ENCODE data around the gene ARSJ. TPM values are rescaled to one million over a fixed set of nuclear protein-coding genes. Genes with fewer than 3 reads are reported as not detected.

The ARSJ gene
- polyA plus RNA-seq, 1 donor (not counting 4 experiments of a cell fraction or from before 2014, with no cell fraction given) = 15.7 TPM

GRCh38 chr4:113901994-113902787, 77.3 kb downstream of the ARSJ start:
- Histone ChIP-seq H3K79me2 (ENCODE audit: control insufficient read depth, insufficient read depth, low read length) (no peaks in the 10 kb centered on the region), H3K4me3 (ENCODE audit: control insufficient read depth in 2 of 3, extremely low read depth in 1 of 3, insufficient read depth in 2 of 3, low read depth in 1 of 3, low read length in 3 of 3) (no peak overlapping the region), H3K4me1 (ENCODE audit: control insufficient read depth, extremely low read depth, insufficient read depth, low read length) (peaks cover 7% of the 10 kb centered on the region), H2AFZ (ENCODE audit: control insufficient read depth, low read length) (no peak overlapping the region), H3K27me3 (ENCODE audit: control insufficient read depth, extremely low read depth, insufficient read depth, low read length) (no peaks in the 10 kb centered on the region), H3K36me3 (ENCODE audit: control insufficient read depth in 2 of 2, extremely low read depth in 1 of 2, insufficient read depth in 2 of 2, low read length in 2 of 2) (peaks cover 5 to 16% of the 10 kb centered on the region in 2 experiments), H3K9ac (ENCODE audit: control insufficient read depth, extremely low read depth, insufficient read depth, low read length) (no peak overlapping the region), H3K27ac (ENCODE audit: control insufficient read depth, insufficient read depth, low read length) (no peak overlapping the region), H3K9me1 (ENCODE audit: control insufficient read depth, extremely low read depth, insufficient read depth, low read length) (no peaks in the 10 kb centered on the region), H4K20me1 (ENCODE audit: control insufficient read depth, extremely low read depth, insufficient read depth, low read length) (no peaks in the 10 kb centered on the region), H3K9me3 (ENCODE audit: control insufficient read depth, low read depth, low read length) (no peaks in the 10 kb centered on the region), H3K4me2 (ENCODE audit: control insufficient read depth, extremely low read depth, insufficient read depth, low read depth, low read length) (no peak overlapping the region)
- DNase-seq (ENCODE audit: low read depth, low spot score) (no peak), FAIRE-seq (peak; percentile 9)
- TF ChIP-seq EZH2 (IDR thresholded peaks at IDR 0.05; ENCODE audit: low read length) = no peak
- TF ChIP-seq, protein P1, sequence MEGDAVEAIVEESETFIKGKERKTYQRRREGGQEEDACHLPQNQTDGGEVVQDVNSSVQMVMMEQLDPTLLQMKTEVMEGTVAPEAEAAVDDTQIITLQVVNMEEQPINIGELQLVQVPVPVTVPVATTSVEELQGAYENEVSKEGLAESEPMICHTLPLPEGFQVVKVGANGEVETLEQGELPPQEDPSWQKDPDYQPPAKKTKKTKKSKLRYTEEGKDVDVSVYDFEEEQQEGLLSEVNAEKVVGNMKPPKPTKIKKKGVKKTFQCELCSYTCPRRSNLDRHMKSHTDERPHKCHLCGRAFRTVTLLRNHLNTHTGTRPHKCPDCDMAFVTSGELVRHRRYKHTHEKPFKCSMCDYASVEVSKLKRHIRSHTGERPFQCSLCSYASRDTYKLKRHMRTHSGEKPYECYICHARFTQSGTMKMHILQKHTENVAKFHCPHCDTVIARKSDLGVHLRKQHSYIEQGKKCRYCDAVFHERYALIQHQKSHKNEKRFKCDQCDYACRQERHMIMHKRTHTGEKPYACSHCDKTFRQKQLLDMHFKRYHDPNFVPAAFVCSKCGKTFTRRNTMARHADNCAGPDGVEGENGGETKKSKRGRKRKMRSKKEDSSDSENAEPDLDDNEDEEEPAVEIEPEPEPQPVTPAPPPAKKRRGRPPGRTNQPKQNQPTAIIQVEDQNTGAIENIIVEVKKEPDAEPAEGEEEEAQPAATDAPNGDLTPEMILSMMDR (optimal IDR thresholded peaks at IDR 0.05 in 1 of 3, IDR thresholded peaks at IDR 0.05 in 1 of 3, conservative IDR thresholded peaks at IDR 0.05 in 1 of 3; ENCODE audit: extremely low read depth in 1 of 3, insufficient read depth in 2 of 3, low read length in 3 of 3) = peak; percentile 35 to 50 (median 41)
- dilution Hi-C loops (cut with MboI; ENCODE audit: extremely low pct_ligation_motif_present, low sequenced_read_pairs) = no loop called here

GRCh38 chr4:113899271-113900070, 80.0 kb downstream of the ARSJ start:
- Histone ChIP-seq H3K9me1 (ENCODE audit: control insufficient read depth, extremely low read depth, insufficient read depth, low read length) (no peaks in the 10 kb centered on the region), H3K36me3 (ENCODE audit: control insufficient read depth in 2 of 2, extremely low read depth in 1 of 2, insufficient read depth in 2 of 2, low read length in 2 of 2) (peaks cover 6 to 16% of the 10 kb centered on the region in 2 experiments), H3K79me2 (ENCODE audit: control insufficient read depth, insufficient read depth, low read length) (no peaks in the 10 kb centered on the region), H3K9me3 (ENCODE audit: control insufficient read depth, low read depth, low read length) (no peaks in the 10 kb centered on the region), H3K27me3 (ENCODE audit: control insufficient read depth, extremely low read depth, insufficient read depth, low read length) (no peaks in the 10 kb centered on the region), H3K4me1 (ENCODE audit: control insufficient read depth, extremely low read depth, insufficient read depth, low read length) (peaks cover 7% of the 10 kb centered on the region), H2AFZ (ENCODE audit: control insufficient read depth, low read length) (no peak overlapping the region), H3K9ac (ENCODE audit: control insufficient read depth, extremely low read depth, insufficient read depth, low read length) (no peak overlapping the region), H3K4me2 (ENCODE audit: control insufficient read depth, extremely low read depth, insufficient read depth, low read depth, low read length) (no peak overlapping the region), H3K27ac (ENCODE audit: control insufficient read depth, insufficient read depth, low read length) (no peak overlapping the region), H4K20me1 (ENCODE audit: control insufficient read depth, extremely low read depth, insufficient read depth, low read length) (no peaks in the 10 kb centered on the region), H3K4me3 (ENCODE audit: control insufficient read depth in 2 of 3, extremely low read depth in 1 of 3, insufficient read depth in 2 of 3, low read depth in 1 of 3, low read length in 3 of 3) (no peak overlapping the region)
- no peak for FAIRE-seq
- no peak for DNase-seq (ENCODE audit: low read depth, low spot score)
- dilution Hi-C loops (cut with MboI; ENCODE audit: extremely low pct_ligation_motif_present, low sequenced_read_pairs) = no loop called here
- TF ChIP-seq, protein P1 (optimal IDR thresholded peaks at IDR 0.05 in 1 of 3, IDR thresholded peaks at IDR 0.05 in 1 of 3, conservative IDR thresholded peaks at IDR 0.05 in 1 of 3; ENCODE audit: extremely low read depth in 1 of 3, insufficient read depth in 2 of 3, low read length in 3 of 3) = no peak
- no peak for TF ChIP-seq EZH2 (IDR thresholded peaks at IDR 0.05; ENCODE audit: low read length)

Data from keratinocyte (primary cell).